ENCODE data around the gene FOXO1.

Gene FOXO1

GRCh38 chr13:40660692-40661091 lies 5.7 kb downstream of the FOXO1 start:
- no peak for DNase-seq (ENCODE audit: low read depth)
- H3K4me3 ChIP-seq (ENCODE audit: low read length): no peak overlapping the region
- no peak for TF ChIP-seq CTCF (IDR thresholded peaks at IDR 0.05; ENCODE audit: insufficient read depth, low read depth, low read length, missing control alignments)

GRCh38 chr13:40660141-40660664 lies 6.2 kb downstream of the FOXO1 start:
- TF ChIP-seq CTCF (IDR thresholded peaks at IDR 0.05; ENCODE audit: insufficient read depth, low read depth, low read length, missing control alignments): no peak
- DNase-seq (ENCODE audit: low read depth): peak; percentile 20
- no peak overlapping the region for H3K4me3 ChIP-seq (ENCODE audit: low read length)

- H3K4me3 ChIP-seq (ENCODE audit: low read length): no peak overlapping the region
- DNase-seq (ENCODE audit: low read depth): no peak
- TF ChIP-seq CTCF (IDR thresholded peaks at IDR 0.05; ENCODE audit: insufficient read depth, low read depth, low read length, missing control alignments): no peak
Measured at GRCh38 chr13:40657951-40658350, 8.5 kb downstream of the FOXO1 start.

GRCh38 chr13:40657307-40657706 lies 9.1 kb downstream of the FOXO1 start:
- no peak for DNase-seq (ENCODE audit: low read depth)
- H3K4me3 ChIP-seq (ENCODE audit: low read length): no peak overlapping the region
- no peak for TF ChIP-seq CTCF (IDR thresholded peaks at IDR 0.05; ENCODE audit: insufficient read depth, low read depth, low read length, missing control alignments)

GRCh38 chr13:40656358-40656757 lies 10.1 kb downstream of the FOXO1 start:
- no peak for TF ChIP-seq CTCF (IDR thresholded peaks at IDR 0.05; ENCODE audit: insufficient read depth, low read depth, low read length, missing control alignments)
- H3K4me3 ChIP-seq (ENCODE audit: low read length): no peak overlapping the region
- peak; percentile 25 for DNase-seq (ENCODE audit: low read depth)

- no peak for TF ChIP-seq CTCF (IDR thresholded peaks at IDR 0.05; ENCODE audit: insufficient read depth, low read depth, low read length, missing control alignments)
- no peak overlapping the region for H3K4me3 ChIP-seq (ENCODE audit: low read length)
- peak; percentile 19 for DNase-seq (ENCODE audit: low read depth)
Measured at GRCh38 chr13:40653527-40654318, 12.7 kb downstream of the FOXO1 start.

- no peak for TF ChIP-seq CTCF (IDR thresholded peaks at IDR 0.05; ENCODE audit: insufficient read depth, low read depth, low read length, missing control alignments)
- DNase-seq (ENCODE audit: low read depth): no peak
- H3K4me3 ChIP-seq (ENCODE audit: low read length): no peak overlapping the region
Measured at GRCh38 chr13:40652588-40652940, 13.9 kb downstream of the FOXO1 start.
